GM10266 (cell line): ENCODE data around the gene FOSL2.

Experiments used
- DNase-seq: peaks from one replicate; pipeline ENCODE4 v3.0.0; 2012; ENCODE audit errors: extremely low spot score
- CTCF ChIP-seq: IDR thresholded peaks from 2 replicates; pipeline ENCODE4 v1.5.1; 2012; ENCODE audit warnings: mild to moderate bottlenecking, low read depth; ENCODE audit not compliant: control insufficient read depth, insufficient read depth; ENCODE audit errors: missing control alignments

FOSL2 gene

GRCh38 chr2:28401948-28402550 is 9.4 kb downstream of the FOSL2 start:
- no peak for DNase-seq

GRCh38 chr2:28403370-28403956 is 10.8 kb downstream of the FOSL2 start:
- no peak for DNase-seq
- TF ChIP-seq CTCF, result no peak

More at GRCh38 chr2:28401948-28402550, 9.4 kb downstream of the FOSL2 start:
- TF ChIP-seq CTCF, result no peak

GRCh38 chr2:28404086-28404485 is 11.4 kb downstream of the FOSL2 start:
- DNase-seq, result no peak
- no peak for TF ChIP-seq CTCF

- DNase-seq, result no peak
- no peak for TF ChIP-seq CTCF
Observed at GRCh38 chr2:28405537-28405936, 12.9 kb downstream of the FOSL2 start.

GRCh38 chr2:28406276-28407096 is 13.8 kb downstream of the FOSL2 start:
- DNase-seq, result no peak
- TF ChIP-seq CTCF, result no peak

- no peak for DNase-seq
- no peak for TF ChIP-seq CTCF
Observed at GRCh38 chr2:28407131-28407975, 14.7 kb downstream of the FOSL2 start.
